Measurements from ENCODE around the gene TMEM250. TPM values are rescaled to one million over a fixed set of nuclear protein-coding genes. Genes with fewer than 3 reads are reported as not detected.
A peak's percentile ranks its signal among the peaks of the same experiment; 100 is the strongest.

TMEM250 gene
- total and polyA plus RNA-seq, 9 of the 15 experiments (the other 6 are each of a cell fraction or from before 2014, with no cell fraction given) = 0.32 to 44.6 (median 12.2) TPM

DNA sequence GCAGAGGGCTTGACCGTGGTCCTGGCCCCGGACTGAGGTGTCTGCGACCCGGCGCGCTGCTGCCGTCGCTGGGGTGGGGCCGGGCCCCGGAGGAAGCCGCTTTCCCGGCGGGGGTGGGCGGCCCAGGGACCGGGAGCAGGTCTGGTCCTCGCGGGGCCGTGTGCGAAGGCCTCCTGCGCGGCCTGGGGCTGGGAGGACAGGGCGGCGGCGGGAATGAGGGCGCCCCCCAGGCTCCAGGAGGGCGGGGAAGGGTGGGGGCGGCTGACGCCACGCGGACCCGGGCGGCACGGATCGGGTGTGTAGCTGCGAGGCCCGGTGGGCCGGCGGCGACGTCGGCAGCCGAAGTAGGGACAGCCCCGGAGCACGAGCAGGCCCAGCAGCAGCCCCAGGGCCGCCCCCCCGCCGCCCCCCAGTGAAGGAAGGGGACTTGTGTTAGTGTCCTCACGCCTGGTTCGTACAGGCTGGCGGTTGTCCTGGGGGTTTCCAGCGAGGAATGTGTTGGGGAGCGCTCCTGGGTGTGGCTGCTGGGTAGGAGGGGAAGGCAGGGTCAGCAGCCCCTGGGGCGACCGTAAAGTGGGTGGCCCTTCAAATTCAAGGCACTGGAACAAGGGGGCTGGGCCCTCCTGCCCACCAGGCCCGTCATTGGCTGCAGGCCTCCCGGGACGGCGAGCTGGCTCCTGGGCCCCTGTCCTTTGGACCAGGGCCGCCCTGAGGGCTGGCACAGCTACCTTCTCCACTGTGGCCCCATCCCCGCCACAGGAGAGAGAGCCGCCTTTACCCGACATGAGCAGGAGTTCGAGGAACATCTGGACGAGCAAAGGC, 597 bp upstream of the TMEM250 start:
- ChIA-PET POLR2A (interaction anchor here (0.6 to 1.0 kb wide), 2 partner anchors 25 to 131 kb away, joined by 3 read pairs; no protein-coding TSS in a partner anchor), CTCF (ENCODE audit: low intra/inter-chr PET ratio) (no interaction called here)
- no peak for TF ChIP-seq MXI1 (IDR thresholded peaks at IDR 0.05; ENCODE audit: low read depth, low read length)
- no peak for TF ChIP-seq IRF2 (CRISPR knock-in tag; IDR thresholded peaks at IDR 0.05)
- TF ChIP-seq, protein P1, sequence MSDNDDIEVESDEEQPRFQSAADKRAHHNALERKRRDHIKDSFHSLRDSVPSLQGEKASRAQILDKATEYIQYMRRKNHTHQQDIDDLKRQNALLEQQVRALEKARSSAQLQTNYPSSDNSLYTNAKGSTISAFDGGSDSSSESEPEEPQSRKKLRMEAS (CRISPR knock-in tag; IDR thresholded peaks at IDR 0.05) = peak; percentile 59; the same call in 1 of the 2 replicates
- 0 out of 2 replicates have a peak, but pooled peaks have one; percentile 8 for TF ChIP-seq ATF7 (IDR thresholded peaks at IDR 0.05)
- TF ChIP-seq SETDB1 (IDR thresholded peaks at IDR 0.05; ENCODE audit: low read length) = no peak
- TF ChIP-seq ZBTB9 (CRISPR knock-in tag; IDR thresholded peaks at IDR 0.05) = peak; percentile 61; the same call in 1 of the 2 replicates
- no peak for TF ChIP-seq NUFIP1 (IDR thresholded peaks at IDR 0.05; ENCODE audit: partially characterized antibody)
- TF ChIP-seq ETV5 (CRISPR knock-in tag; IDR thresholded peaks at IDR 0.05; ENCODE audit: low read depth) = no peak
- no peak for TF ChIP-seq POLR2H (tag; IDR thresholded peaks at IDR 0.05; ENCODE audit: low read depth)
- peak; percentile 6 to 89 for TF ChIP-seq E2F6 (IDR thresholded peaks at IDR 0.05; ENCODE audit: borderline replicate concordance in 1 of 2, extremely low read depth in 1 of 2, insufficient read depth in 1 of 2, insufficient read length in 1 of 2, low read depth in 1 of 2, low read length in 1 of 2, poor library complexity in 1 of 2, severe bottlenecking in 1 of 2)
- peak; percentile 85 for TF ChIP-seq POLR2A (conservative IDR thresholded peaks at IDR 0.05)
- TF ChIP-seq, protein P2, sequence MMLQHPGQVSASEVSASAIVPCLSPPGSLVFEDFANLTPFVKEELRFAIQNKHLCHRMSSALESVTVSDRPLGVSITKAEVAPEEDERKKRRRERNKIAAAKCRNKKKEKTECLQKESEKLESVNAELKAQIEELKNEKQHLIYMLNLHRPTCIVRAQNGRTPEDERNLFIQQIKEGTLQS (IDR thresholded peaks at IDR 0.05) = no peak
- TF ChIP-seq, protein P2 (CRISPR knock-in tag; conservative IDR thresholded peaks at IDR 0.05) = 0 out of 2 replicates have a peak, but pooled peaks have one; percentile 32
- no peak for TF ChIP-seq KDM1A (IDR thresholded peaks at IDR 0.05)
- TF ChIP-seq BHLHE40 (IDR thresholded peaks at IDR 0.05; ENCODE audit: low read length) = no peak
- TF ChIP-seq ZNF175 (CRISPR knock-in tag; IDR thresholded peaks at IDR 0.05; ENCODE audit: low read depth) = no peak
- no peak for TF ChIP-seq ATF1 (CRISPR knock-in tag; IDR thresholded peaks at IDR 0.05)
- peak; percentile 0 for TF ChIP-seq ATF1 (tag; IDR thresholded peaks at IDR 0.05)
- TF ChIP-seq NONO (IDR thresholded peaks at IDR 0.05; ENCODE audit: low read depth in 2 of 2, low read length in 1 of 2) = no peak; a peak in 2 of 4 replicates

More for the DNA sequence above, 597 bp upstream of the TMEM250 start:
- FAIRE-seq (no peak), ATAC-seq (peak; percentile 26), DNase-seq (ENCODE audit: extremely low read depth in 1 of 4, low spot score in 3 of 4) (peak; percentile 50 to 75 (median 66))
- Histone ChIP-seq H2AFZ (ENCODE audit: low read depth, low read length) (peak overlapping the region; percentile 75), H3K27ac (ENCODE audit: extremely low read depth, low read depth, low read length) (peak overlapping the region; percentile 95), H3K36me3 (ENCODE audit: control insufficient read depth, insufficient read depth, low read length) (peaks cover 20% of the 10 kb centered on the region; the same call in 1 of the 3 replicates), H3K4me2 (ENCODE audit: insufficient read depth, low read length) (peak overlapping the region; percentile 83), H4K20me1 (replicated peaks; ENCODE audit: control insufficient read depth, insufficient read depth, low read length) (peaks cover 6% of the 10 kb centered on the region; the same call in 1 of the 2 replicates), H3K9me3 (replicated peaks; ENCODE audit: control insufficient read depth, insufficient read depth, low read depth, low read length) (no peaks in the 10 kb centered on the region), H3K79me2 (ENCODE audit: control insufficient read depth, insufficient read depth, low read length) (peaks cover 31% of the 10 kb centered on the region), H3K4me3 (peak overlapping the region; percentile 82), H3K9me1 (ENCODE audit: control insufficient read depth, insufficient read depth, low read length) (no peaks in the 10 kb centered on the region), H3K9ac (ENCODE audit: insufficient read depth in 1 of 2, low read depth in 2 of 2, low read length in 2 of 2) (peak overlapping the region; percentile 79 to 94), H3K27me3 (ENCODE audit: control insufficient read depth in 2 of 2, insufficient read depth in 2 of 2, low read length in 2 of 2) (0 out of 5 replicates have a peak, but pooled peaks cover 0 to under 1% of the 10 kb centered on the region in 2 experiments), H3K4me1 (replicated peaks in 1 of 2; ENCODE audit: control insufficient read depth in 2 of 2, insufficient read depth in 2 of 2, low read length in 2 of 2) (peaks cover 18 to 76% of the 10 kb centered on the region in 2 experiments)
- in situ Hi-C loops (cut with MboI) (no loop called here), intact Hi-C loops (cut with micrococcal nuclease) (loop anchor here (2.0 kb wide), 1 partner anchor 30 kb away; no protein-coding TSS in a partner anchor)
- WGBS (ENCODE audit: insufficient coverage, low coverage, missing lambda C conversion rate) = 2% methylated on average over 28 of the region's 64 CpGs
- BruUV-seq (replicated peaks) = TSS peak; percentile 91
